OCI-M1 (cell line): ENCODE results near the gene LRIG2.

Source experiments
- DNase-seq: peaks from one replicate; lab custom pipeline; 2025; lab: John Stamatoyannopoulos, UW

Gene LRIG2

DNA sequence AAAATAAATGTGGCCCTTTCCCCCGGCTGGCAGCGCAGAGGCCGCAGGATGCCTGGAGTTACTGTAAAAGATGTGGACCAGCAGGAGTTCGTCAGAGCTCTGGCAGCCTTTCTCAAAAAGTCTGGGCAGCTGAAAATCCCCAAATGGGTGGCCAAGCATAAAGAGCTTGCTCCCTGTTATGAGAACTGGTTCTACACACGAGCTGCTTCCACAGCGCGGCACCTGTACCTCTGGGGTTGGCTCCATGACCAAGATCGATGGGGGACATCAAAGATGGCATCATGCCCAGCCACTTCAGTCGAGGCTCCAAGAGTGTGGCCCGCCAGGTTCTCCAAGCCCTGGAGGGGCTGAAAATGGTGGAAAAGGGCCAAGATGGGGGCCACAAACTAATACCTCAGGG is 95.9 kb downstream of the LRIG2 start:
- no peak for DNase-seq

DNA sequence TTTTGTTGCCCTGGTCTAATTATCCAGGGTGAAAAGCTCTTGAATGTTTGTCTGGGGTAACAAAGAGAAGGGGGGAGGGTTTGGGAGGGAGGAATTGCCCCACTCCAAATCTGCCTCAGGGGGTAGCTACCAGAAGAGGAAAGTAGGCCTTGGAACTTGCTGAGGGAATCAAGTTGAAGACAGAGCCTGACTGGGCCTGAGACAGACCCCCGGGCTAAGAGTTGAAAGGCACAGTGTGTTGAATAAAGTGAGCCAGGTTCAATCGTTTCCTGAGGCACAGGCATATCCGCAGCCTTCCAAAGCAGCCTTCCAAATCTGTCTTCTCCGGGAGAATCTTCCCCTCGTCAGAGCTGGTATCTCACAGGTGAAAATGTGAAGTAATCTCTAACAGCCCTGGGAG is 96.6 kb downstream of the LRIG2 start:
- DNase-seq: no peak

DNA sequence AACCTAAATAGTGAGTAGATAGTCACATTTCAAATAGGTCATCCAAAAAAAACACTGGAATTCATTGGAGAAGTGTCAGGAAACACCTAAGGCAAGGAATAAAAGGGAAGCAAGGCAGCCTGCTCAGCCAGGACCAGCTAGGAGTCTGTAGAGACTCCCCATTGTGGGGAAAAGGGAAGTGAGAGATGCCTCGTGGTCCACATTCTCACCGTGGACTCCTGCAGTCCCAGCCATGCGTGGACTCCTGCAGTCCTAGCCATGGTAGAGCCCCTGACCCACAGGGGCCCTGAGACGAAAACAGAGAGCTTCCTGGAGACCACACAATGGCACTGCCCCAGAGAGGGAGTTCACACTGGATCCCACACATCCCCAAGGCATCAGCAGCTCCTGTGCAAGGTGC is 97.5 kb downstream of the LRIG2 start:
- DNase-seq: no peak

DNA sequence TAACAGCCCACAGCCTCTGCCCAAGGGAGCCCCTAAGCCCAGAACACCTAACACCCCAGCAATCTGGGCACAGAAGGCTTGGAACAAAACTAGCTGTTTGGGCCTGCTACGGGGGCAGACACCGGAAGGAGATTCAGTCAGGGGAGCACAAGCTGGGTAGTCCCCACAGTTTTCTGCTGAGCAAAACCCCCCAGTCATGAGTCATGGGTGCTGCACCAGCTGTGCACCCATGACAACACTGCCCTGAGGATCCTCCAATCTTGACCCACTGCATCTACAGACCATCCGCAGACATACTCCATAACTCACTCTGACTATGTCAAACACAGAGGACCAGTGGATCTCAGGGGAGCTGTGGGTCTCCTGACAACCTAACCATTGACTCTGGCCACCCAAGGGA is 105.1 kb downstream of the LRIG2 start:
- DNase-seq: no peak

DNA sequence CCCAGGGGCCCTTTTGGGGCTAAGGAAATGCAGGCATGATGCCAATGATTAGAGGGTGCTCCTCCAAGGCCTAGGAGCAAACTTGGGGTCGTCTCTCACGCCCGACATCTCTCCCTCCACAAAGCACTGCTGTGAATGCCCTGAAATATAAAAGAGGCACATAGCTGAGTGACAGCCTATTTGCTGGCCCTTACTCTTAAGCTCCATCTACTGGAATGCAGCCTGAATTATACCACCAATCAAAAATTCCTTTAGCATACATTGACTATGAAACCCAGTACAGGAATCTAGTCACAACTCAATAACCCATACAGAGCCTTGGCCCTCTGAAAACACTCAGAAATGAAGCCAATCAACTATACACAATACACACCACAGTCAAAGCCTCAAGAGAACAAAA is 105.5 kb downstream of the LRIG2 start:
- peak; percentile 14 for DNase-seq
